Testis (tissue), 3 donors: ENCODE measurements around the gene FAM53B. TPM values are rescaled to one million over a fixed set of nuclear protein-coding genes. Genes with fewer than 3 reads are reported as not detected.

Experiments
- DNase-seq: peaks from one replicate; pipeline ENCODE4 v3.0.0-alpha.2; 2019
- H3K27ac ChIP-seq, 2 donors: fragments of 200-600 bp; sonication (generic); one replicate each; pipeline ENCODE4 v1.5.1; 2019
- H3K27me3 ChIP-seq: fragments of 200-600 bp; sonication (generic); one replicate; pipeline ENCODE4 v1.5.1; 2019
- H3K36me3 ChIP-seq: fragments of 200-600 bp; sonication (generic); one replicate; pipeline ENCODE4 v1.5.1; 2017; ENCODE audit warnings: low read depth; ENCODE audit errors: missing control alignments
- H3K4me1 ChIP-seq: fragments of 200-600 bp; sonication (generic); one replicate; pipeline ENCODE4 v1.5.1; 2019
- H3K4me3 ChIP-seq, 2 donors: fragments of 200-600 bp; sonication (generic); one replicate each; pipeline ENCODE4 v1.5.1; 2017 to 2019
- H3K9me3 ChIP-seq: fragments of 200-600 bp; sonication (generic); one replicate; pipeline ENCODE4 v1.5.1; 2017
- CTCF ChIP-seq, 3 experiments: fragments of 450-650 bp in 2 of 3; fragments of 200-600 bp in 1 of 3; sonication (generic) in 1 of 3; IDR thresholded peaks; one replicate each; pipeline ENCODE4 v1.5.1; 2016 to 2019; ENCODE audit warnings: antibody characterized with exemption in 3 of 3, mild to moderate bottlenecking in 2 of 3, moderate library complexity in 1 of 3
- POLR2A ChIP-seq: fragments of 450-650 bp; IDR thresholded peaks from one replicate; pipeline ENCODE4 v1.6.1; 2017; ENCODE audit warnings: antibody characterized with exemption, mild to moderate bottlenecking, moderate library complexity
- WGBS, 2 donors: methylation state at CpG; one replicate each; pipeline ENCODE4 v1.1.5; 2018; 5-methylcytosine and 5-hydroxymethylcytosine counted together
- intact Hi-C: fragments of 100-400 bp; cut with DNase I; formaldehyde crosslinking; loops from one replicate; pipeline ENCODE4 v1.15.1; 2023; ENCODE audit warnings: low total_unique reads
- polyA plus RNA-seq: library from polyadenylated mRNA; stranded (reverse); fragments of 350-450 nt; fragmentation: Illumina TruSeq; extraction: RNeasy Lipid Tissue Mini Kit (QIAGEN cat#74804); gene quantifications from one replicate; pipeline ENCODE4 v1.2.3, GENCODE V29; 2014; ENCODE audit warnings: low read depth, low replicate concordance; ENCODE audit not compliant: insufficient read depth
- total RNA-seq, 2 donors: library from RNA; depleted of rRNA; stranded (reverse); fragments of >200 nt; gene quantifications; one replicate each; pipeline ENCODE4 v1.2.3, GENCODE V29; 2016

The FAM53B gene
- total and polyA plus RNA-seq, 3 donors from 2014 or later, result 36.9 to 125 (median 109) TPM

GRCh38 chr10:124641282-124642087, 102.7 kb downstream of the FAM53B start:
- peak; percentile 60 for DNase-seq
- 64 to 75% methylated on average over 15 of the region's 15 CpGs for WGBS, 2 donors
- no peaks in the 10 kb centered on the region for H3K36me3 ChIP-seq
- H3K27me3 ChIP-seq, result no peaks in the 10 kb centered on the region
- no peak overlapping the region for H3K4me3 ChIP-seq
- H3K4me1 ChIP-seq, result peaks cover 66% of the 10 kb centered on the region
- H3K9me3 ChIP-seq, result no peaks in the 10 kb centered on the region
- TF ChIP-seq CTCF (IDR thresholded peaks at IDR 0.05), result no peak
- TF ChIP-seq POLR2A, result no peak
- intact Hi-C loops, result no loop called here
- H3K27ac ChIP-seq, result peak overlapping the region; percentile 2 to 64

GRCh38 chr10:124640538-124641231, 103.5 kb downstream of the FAM53B start:
- Histone ChIP-seq H3K9me3 (no peaks in the 10 kb centered on the region), H3K27ac (peak overlapping the region; percentile 2 to 64), H3K36me3 (no peaks in the 10 kb centered on the region), H3K27me3 (no peaks in the 10 kb centered on the region), H3K4me1 (peaks cover 62% of the 10 kb centered on the region), H3K4me3 (no peak overlapping the region)
- no peak for DNase-seq
- intact Hi-C loops, result no loop called here
- TF ChIP-seq POLR2A (no peak), CTCF (IDR thresholded peaks at IDR 0.05) (no peak)
- 48 to 57% methylated on average over 15 to 20 of the region's 20 CpGs for WGBS, 2 donors

GRCh38 chr10:124640056-124640455, 104.1 kb downstream of the FAM53B start:
- TF ChIP-seq POLR2A, result no peak
- intact Hi-C loops, result no loop called here
- WGBS, 2 donors, result 91 to 92% methylated on average over 4 to 7 of the region's 7 CpGs
- H3K36me3 ChIP-seq, result no peaks in the 10 kb centered on the region
- H3K4me3 ChIP-seq, result no peak overlapping the region
- no peak overlapping the region for H3K27ac ChIP-seq
- H3K4me1 ChIP-seq, result peaks cover 65% of the 10 kb centered on the region
- no peaks in the 10 kb centered on the region for H3K27me3 ChIP-seq
- H3K9me3 ChIP-seq, result no peaks in the 10 kb centered on the region
- no peak for DNase-seq

- intact Hi-C loops, result no loop called here
- Histone ChIP-seq H3K36me3 (no peaks in the 10 kb centered on the region), H3K4me3 (no peak overlapping the region), H3K27me3 (no peaks in the 10 kb centered on the region), H3K9me3 (no peaks in the 10 kb centered on the region), H3K4me1 (peaks cover 61% of the 10 kb centered on the region), H3K27ac (no peak overlapping the region)
- no peak for DNase-seq
- 93 to 97% methylated on average over 6 of the region's 6 CpGs for WGBS, 2 donors
- TF ChIP-seq POLR2A (no peak), CTCF (IDR thresholded peaks at IDR 0.05) (no peak)
These were observed 104.5 kb downstream of the FAM53B start for GRCh38 chr10:124639646-124640045.

- 86 to 87% methylated on average over 5 to 6 of the region's 6 CpGs for WGBS, 2 donors
- Histone ChIP-seq H3K27me3 (no peaks in the 10 kb centered on the region), H3K4me3 (no peak overlapping the region), H3K27ac (no peak overlapping the region), H3K36me3 (no peaks in the 10 kb centered on the region), H3K9me3 (no peaks in the 10 kb centered on the region), H3K4me1 (peaks cover 57% of the 10 kb centered on the region)
- TF ChIP-seq POLR2A, result no peak
- no peak for TF ChIP-seq CTCF (IDR thresholded peaks at IDR 0.05)
- DNase-seq, result no peak
- intact Hi-C loops, result no loop called here
These were observed 105.0 kb downstream of the FAM53B start for GRCh38 chr10:124639206-124639605.
